HG02642 (cell line): ENCODE data around the gene ASB5.
"Not testable (repeated sequence)": the region's sequence is repeated elsewhere in the genome, so short reads cannot be mapped to it uniquely, and the experiment has no call there.

Source experiments
- ATAC-seq: cut with Tn5 transposase; IDR thresholded peaks from one replicate; pipeline ENCODE4 v1.9.1; 2021; ENCODE audit warnings: mild to moderate bottlenecking; ENCODE audit not compliant: unreplicated experiment, poor library complexity

The ASB5 gene

GRCh38 chr4:176268963-176269362 is at the start of gene ASB5:
TSS of gene ASB5 (minus strand) at chr4:176269222. CDS start at chr4:176269108, 114 bp downstream.
- no peak for ATAC-seq

GRCh38 chr4:176313596-176314336 is 44.7 kb upstream of the ASB5 start:
- no peak for ATAC-seq

GRCh38 chr4:176309772-176310171 is 40.8 kb upstream of the ASB5 start:
- ATAC-seq, result no peak

- ATAC-seq, result peak; percentile 99
These were observed 40.0 kb upstream of the ASB5 start for GRCh38 chr4:176309046-176309445.

GRCh38 chr4:176308441-176308840 is 39.4 kb upstream of the ASB5 start:
- peak; percentile 51 for ATAC-seq

GRCh38 chr4:176307666-176307930 is 38.6 kb upstream of the ASB5 start:
- ATAC-seq, result no peak

GRCh38 chr4:176306837-176307665 is 38.0 kb upstream of the ASB5 start:
- no peak for ATAC-seq

- ATAC-seq, result no peak
These were observed 34.9 kb upstream of the ASB5 start for GRCh38 chr4:176303938-176304337.

- no peak for ATAC-seq
These were observed 33.6 kb upstream of the ASB5 start for GRCh38 chr4:176302283-176303275.

- no peak for ATAC-seq
These were observed 31.5 kb upstream of the ASB5 start for GRCh38 chr4:176300565-176300964.

GRCh38 chr4:176300036-176300435 is 31.0 kb upstream of the ASB5 start:
- ATAC-seq, result no peak

GRCh38 chr4:176298664-176299063 is 29.6 kb upstream of the ASB5 start:
- ATAC-seq, result no peak

- not testable (repeated sequence) for ATAC-seq
These were observed 26.9 kb upstream of the ASB5 start for GRCh38 chr4:176295907-176296306.

GRCh38 chr4:176293660-176294059 is 24.6 kb upstream of the ASB5 start:
- ATAC-seq, result no peak

GRCh38 chr4:176292920-176293319 is 23.9 kb upstream of the ASB5 start:
- no peak for ATAC-seq

- ATAC-seq, result no peak
These were observed 22.7 kb upstream of the ASB5 start for GRCh38 chr4:176291748-176292147.

GRCh38 chr4:176290520-176290919 is 21.5 kb upstream of the ASB5 start:
- ATAC-seq, result no peak

- ATAC-seq, result no peak
These were observed 20.5 kb upstream of the ASB5 start for GRCh38 chr4:176289561-176289960.

GRCh38 chr4:176288020-176288419 is 19.0 kb upstream of the ASB5 start:
- no peak for ATAC-seq

- ATAC-seq, result no peak
These were observed 18.5 kb upstream of the ASB5 start for GRCh38 chr4:176287546-176287945.

- ATAC-seq, result no peak
These were observed 17.7 kb upstream of the ASB5 start for GRCh38 chr4:176286728-176287127.
